ENCODE measurements around the gene SLC25A21.
"Not testable (repeated sequence)": the region's sequence is repeated elsewhere in the genome, so short reads cannot be mapped to it uniquely, and the experiment has no call there.

The SLC25A21 gene

DNA sequence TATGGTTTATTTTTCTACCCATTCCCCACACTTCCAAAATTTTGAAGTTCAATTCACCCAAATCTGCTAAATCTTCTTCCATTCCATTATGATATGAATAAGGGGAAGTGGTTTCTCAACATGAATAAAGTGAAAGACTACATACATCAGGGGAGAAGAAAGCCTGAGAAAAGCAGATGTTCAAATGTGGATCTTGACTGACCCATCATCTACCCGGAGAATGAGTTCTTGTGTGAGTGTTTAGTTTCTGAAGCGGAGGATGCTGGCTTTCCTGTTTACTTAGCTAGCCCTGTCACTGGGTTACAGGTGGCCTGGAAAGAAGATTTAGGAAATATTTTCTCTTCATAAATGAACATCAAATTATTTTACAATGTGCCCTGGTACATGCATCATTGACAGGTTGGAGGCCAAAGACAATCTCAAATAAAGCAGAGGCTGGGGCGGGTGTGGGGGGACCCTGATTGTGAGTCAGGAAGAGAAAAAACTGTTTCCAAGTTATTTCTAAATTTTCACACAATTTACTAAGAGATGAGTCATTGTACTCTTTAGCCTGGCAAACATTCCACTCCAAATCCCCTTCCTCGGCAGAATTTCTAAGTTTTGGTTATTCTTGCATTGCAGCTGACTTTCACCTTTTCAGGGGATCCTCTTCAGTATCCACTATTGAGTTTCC is 135.6 kb downstream of the SLC25A21 start:
- DNase-seq, result no peak

DNA sequence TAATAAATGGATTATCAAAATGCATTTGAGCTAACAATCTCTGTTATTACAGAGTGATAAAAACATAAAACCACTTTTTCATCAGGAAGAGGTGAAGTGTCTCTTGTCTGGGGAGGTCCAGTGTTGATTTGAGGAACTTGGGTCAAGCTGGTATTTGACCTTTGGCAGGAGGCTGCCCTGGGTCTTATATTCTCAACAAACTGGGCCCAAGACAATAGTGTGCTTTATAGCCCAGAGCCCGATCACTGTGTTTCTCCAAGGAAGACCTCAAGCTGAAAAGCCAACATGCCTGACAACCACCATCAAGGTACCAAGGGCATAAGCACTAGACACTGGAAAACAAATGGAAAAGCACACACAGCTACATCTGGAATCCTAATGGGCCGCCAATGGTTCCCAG is 137.0 kb downstream of the SLC25A21 start:
- no peak for DNase-seq

DNA sequence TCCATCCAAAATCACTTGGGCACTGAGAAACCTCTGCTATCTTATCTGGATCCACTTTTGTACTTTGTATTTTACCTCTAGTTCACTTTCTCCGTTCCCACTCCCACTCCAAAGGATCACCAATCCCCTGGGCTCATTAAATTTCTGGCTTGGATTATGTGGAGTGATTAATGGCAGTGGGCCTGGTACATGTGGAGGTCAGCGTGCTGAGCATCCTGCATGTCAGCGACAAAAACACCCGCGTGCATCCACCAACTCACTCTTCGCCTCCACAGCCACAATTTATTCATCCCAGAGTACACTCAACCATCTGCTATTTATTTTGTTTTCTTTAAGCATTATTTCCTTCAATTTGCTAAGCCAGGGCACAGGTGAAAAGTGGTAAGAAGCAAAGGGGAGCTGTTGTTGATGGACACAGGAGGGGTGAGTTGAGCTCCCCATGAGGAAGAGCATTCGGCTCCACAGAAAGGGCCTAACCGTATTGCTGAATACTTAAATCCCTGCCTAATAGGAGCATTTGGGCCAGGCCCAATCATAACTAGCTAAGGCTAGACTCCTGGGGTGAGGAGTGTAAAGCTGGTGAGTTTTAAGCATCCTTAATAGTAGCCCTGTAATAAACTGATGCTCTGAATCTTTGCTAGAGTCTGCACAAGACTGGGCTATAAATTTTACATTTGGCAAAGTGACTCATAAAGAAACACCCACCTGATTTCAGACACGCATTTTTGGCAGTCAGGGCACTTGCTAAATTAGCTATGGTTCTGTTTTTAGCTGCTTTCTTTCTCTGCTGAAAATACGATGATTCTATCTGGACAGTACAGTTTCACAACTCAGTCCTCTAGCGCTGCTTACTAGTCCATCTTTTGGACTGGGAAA is 137.8 kb downstream of the SLC25A21 start:
- DNase-seq, result no peak

DNA sequence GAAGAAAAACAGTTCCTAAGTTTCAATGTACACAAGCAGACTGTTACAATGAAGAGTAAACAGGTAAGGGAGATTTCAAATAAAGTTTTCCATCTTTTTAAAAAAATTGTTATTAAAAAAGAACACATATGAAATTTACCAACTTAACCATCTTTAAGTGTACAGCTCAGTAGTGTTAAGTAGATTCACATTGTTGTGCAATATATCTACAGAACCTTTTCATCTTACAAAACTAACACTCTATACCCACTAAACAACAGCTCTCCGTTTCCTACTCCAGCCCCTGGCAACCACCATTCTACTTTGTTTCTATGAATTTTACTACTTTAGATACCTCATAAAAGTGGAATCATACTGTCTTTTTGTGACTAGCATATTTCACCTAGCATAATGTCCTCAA is 139.5 kb downstream of the SLC25A21 start:
- DNase-seq, result no peak

GRCh38 chr14:37027188-37027824 is 145.1 kb downstream of the SLC25A21 start:
- DNase-seq, result no peak

DNA sequence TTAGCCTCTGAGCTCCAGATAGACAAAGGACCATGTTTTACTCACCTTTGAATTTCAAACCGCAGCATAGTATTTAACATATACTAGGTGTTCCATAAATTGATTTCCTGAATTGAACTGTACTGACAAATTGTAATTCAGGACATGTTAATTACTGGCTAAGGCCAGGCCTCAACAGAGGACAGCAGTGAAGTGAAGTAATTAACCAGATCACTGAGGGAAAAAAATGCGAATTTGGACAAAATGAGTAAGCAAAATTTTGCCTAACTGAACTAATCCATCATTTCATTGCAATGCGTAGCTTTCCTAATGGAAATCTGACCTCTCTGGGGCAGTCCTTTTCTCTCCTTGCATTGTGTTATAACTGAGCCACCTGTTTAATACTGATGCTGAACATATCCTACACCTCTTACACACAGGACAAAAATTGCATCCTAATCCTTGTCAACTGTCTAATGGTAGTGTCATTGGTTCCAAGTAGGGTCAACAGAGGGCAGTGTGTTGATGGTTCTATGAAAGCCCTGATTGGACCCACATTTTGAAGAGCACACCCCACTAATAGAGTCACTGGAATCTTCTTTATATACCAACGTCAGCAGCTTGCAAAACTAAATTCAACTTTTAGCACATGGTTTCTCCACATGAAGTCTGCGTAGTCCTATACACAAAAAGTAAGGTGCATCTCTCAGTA is 148.4 kb downstream of the SLC25A21 start:
- DNase-seq, result no peak

DNA sequence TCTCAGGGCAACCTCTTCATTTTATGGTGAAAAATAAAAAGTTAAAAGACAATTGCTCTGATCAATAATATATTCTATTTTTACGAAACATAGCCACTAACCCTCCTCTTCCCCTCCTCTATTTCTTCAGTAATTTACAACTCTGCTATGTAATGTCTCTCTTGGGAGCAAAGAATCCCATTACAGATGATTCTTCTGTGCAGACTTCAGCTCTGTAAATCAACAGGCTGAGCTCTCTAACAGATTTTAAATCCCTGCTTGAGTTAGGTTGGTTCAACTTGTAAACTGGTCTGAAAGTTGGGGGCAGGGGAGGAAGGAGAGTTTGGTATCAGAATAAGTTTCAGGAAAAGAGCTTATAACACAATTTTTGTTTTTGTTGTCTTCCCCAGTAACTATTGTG is 151.0 kb downstream of the SLC25A21 start:
- no peak for DNase-seq

- DNase-seq, result no peak
These were observed 152.9 kb downstream of the SLC25A21 start for GRCh38 chr14:37019488-37019887.

GRCh38 chr14:37018571-37019240 is 153.7 kb downstream of the SLC25A21 start:
- DNase-seq, result no peak

DNA sequence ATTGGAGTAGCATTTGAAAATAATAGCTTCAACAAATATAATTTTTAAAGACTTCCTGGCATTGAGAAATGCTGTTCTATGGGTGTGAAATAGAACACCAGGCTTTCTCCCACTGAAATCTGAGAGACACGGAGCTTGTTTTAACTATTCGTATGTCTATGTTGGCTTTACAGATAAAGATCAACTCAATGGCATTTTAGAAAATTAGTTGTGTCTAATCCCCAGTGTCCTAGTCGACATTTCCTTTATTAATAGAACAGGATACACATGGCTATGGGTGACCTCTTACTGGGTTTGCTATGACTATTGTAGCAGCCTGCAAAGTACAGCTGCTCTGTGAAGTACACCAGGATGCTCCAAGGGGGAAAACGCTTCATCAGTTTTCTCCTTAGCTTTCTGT is 159.3 kb downstream of the SLC25A21 start:
- DNase-seq, result no peak

- no peak for DNase-seq
These were observed 173.7 kb downstream of the SLC25A21 start for GRCh38 chr14:36998686-36999085.

- DNase-seq, result no peak
These were observed 174.6 kb downstream of the SLC25A21 start for GRCh38 chr14:36997843-36998242.

- no peak for DNase-seq
These were observed 175.4 kb downstream of the SLC25A21 start for GRCh38 chr14:36996857-36997590.

DNA sequence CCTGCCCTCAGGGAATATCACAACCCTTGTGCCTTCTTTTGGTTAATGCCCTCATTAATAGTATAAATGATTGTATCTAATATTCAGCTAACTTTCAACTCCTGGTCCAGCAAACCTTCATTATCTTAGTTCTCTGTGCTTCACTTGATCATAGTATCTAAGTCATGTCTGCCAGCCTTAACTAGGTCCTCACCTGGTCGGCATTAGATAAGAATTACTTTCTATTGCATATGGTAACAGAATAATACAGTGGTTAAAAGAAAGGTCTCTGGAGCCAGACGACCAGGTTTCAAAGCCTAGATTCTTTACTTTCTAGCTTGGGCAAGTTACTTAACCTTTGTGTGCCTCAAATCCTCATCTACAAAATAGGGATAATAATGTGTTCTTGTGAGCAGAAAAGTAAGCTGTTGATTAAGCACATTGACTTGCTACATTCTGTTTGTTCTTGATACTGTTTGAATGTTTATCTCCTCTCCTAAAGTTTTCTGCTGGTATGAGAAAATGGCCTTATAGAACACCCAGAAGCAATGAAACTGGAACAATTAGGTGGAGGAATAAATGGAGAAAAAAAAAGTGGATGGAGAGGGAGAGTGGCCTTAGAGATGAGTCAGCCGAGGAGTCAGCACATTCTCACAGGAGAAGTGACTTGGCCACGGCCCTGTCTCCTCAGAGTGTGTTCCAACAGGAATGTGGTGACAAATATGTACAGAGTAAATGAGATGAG is 176.1 kb downstream of the SLC25A21 start:
- DNase-seq, result no peak

GRCh38 chr14:36989806-36990205 is 182.6 kb downstream of the SLC25A21 start:
- no peak for DNase-seq

GRCh38 chr14:36988989-36989388 is 183.4 kb downstream of the SLC25A21 start:
- no peak for DNase-seq

DNA sequence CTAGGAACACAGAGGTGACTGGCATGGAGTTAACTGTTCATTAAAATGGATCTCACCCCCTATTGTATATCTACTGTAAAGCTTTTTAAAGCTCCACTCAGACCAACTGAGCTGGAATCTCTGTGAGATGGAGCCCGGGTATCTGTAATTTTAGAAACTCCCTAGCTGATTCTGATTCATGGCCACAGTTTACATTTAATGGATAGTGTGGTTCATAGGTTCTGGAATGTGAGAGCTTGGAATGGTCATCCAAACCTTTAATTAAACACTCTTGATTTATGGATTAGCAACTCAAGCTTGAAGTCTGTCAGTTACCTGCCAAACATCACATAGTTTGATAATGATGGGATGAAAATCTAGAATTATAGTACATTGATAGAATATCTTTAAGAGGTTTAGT is 183.8 kb downstream of the SLC25A21 start:
- DNase-seq, result no peak

DNA sequence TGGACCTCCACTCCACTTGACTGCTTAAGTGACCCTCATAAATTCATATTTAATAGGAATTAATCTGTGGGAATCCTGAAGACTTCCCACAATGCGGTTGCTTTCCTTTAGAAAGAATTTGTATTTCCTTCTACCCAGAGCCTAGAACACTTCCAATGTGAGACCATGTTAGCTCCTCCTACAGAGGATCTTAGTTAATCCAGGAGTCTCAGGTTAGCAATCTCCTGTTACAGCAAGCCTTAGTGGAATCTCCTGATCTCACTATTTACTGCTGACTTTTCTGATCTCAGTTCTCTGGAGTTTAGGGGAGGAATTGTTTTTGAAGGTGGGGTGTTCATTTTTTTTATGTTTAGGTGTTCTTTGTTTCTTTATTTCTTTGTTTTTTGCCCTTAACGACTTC is 186.0 kb downstream of the SLC25A21 start:
- DNase-seq, result no peak

DNA sequence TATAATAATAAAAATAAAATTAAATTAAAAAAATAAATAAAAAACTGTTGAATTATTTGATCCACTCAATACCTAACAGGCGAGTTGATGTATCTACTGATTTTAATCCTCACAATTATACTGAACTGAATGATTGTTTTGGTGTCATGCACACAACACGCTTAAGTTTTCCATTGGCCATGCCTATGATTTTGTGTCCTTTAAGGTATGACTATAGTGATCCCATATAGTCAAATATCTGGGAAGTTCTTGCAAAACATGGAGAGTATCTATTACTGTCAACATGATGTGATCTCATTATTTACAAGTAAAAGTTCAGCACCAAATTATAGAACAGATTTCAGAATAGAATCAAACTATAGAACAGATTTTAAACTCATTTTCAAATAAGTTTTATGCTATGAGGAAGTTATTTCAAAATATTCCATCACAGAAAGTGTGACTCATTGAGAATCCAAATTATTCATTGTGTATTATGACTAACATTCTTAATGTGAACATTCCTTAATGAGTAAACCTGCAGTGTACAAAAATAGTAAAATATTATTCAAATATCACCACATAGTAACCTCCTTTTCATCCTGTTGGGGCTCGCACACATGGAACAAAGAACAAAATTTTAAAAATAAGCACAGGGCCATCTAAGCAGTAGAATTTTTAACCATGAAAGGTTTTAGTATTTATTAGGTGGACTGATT is 190.4 kb downstream of the SLC25A21 start:
- no peak for DNase-seq

- not testable (repeated sequence) for DNase-seq
These were observed 192.0 kb downstream of the SLC25A21 start for GRCh38 chr14:36980413-36980812.

DNA sequence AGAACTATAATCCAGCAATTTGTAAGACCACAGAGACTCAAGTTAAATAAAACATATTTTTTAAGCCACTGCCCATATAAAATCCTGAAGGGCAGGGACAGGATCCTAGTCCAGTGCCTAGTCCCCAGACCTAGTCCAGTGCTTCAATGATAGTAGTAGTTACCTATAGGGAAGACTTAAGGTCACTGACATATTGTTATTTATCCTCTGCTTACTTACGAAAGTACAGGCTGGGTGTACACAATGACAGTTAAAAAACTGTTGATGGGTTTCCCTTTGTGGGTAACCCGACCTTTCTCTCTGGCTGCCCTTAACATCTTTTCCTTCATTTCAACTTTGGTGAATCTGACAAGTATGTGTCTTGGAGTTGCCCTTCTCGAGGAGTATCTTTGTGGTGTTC is 192.5 kb downstream of the SLC25A21 start:
- no peak for DNase-seq
